ENCODE measurements around the gene SAMD15. TPM values are rescaled to one million over a fixed set of nuclear protein-coding genes. Genes with fewer than 3 reads are reported as not detected.

SAMD15 gene
- total and polyA plus RNA-seq, 2 donors (not counting 3 experiments of a cell fraction or from before 2014, with no cell fraction given) = 0.10 to 1.1 TPM

DNA sequence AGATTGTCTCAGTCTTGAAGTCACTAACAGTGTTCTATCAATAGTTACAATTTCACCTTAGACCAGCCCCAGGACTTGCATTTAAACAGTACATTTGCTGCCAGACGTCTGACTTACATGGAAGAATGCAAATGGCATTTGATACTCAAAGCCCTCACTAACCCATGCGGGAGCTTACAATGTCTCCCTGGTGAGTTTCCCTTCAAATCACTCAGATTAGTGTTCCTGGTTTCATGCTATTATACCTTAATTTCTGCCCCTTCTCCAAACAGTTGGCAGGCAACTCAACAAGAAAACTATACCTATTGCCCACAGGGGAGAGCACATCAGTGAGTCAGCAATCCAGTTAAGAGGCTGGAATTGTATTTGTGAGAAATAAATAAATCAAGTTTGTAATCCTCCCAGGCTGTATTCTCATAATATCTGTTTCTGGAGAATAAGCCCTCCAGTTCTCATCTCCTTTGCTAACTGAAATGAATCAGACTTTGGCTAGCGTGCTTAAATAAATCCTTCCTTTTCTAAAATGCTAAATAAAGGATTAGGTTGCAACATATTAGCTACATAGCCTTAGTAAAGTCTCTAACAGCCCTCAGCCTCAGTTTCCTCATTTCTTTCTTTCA is 32.7 kb upstream of the SAMD15 start:
- TF ChIP-seq, protein P1, sequence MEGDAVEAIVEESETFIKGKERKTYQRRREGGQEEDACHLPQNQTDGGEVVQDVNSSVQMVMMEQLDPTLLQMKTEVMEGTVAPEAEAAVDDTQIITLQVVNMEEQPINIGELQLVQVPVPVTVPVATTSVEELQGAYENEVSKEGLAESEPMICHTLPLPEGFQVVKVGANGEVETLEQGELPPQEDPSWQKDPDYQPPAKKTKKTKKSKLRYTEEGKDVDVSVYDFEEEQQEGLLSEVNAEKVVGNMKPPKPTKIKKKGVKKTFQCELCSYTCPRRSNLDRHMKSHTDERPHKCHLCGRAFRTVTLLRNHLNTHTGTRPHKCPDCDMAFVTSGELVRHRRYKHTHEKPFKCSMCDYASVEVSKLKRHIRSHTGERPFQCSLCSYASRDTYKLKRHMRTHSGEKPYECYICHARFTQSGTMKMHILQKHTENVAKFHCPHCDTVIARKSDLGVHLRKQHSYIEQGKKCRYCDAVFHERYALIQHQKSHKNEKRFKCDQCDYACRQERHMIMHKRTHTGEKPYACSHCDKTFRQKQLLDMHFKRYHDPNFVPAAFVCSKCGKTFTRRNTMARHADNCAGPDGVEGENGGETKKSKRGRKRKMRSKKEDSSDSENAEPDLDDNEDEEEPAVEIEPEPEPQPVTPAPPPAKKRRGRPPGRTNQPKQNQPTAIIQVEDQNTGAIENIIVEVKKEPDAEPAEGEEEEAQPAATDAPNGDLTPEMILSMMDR (IDR thresholded peaks at IDR 0.05; ENCODE audit: extremely low read depth in 1 of 2, insufficient read depth in 1 of 2, low read depth in 1 of 2, low read length in 2 of 2) = no peak
- no peak for TF ChIP-seq JUN (IDR thresholded peaks at IDR 0.05; ENCODE audit: borderline replicate concordance, insufficient read depth, insufficient read length, low read depth)
- TF ChIP-seq, protein P2, sequence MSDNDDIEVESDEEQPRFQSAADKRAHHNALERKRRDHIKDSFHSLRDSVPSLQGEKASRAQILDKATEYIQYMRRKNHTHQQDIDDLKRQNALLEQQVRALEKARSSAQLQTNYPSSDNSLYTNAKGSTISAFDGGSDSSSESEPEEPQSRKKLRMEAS (IDR thresholded peaks at IDR 0.05; ENCODE audit: insufficient read depth, insufficient read length) = no peak
- TF ChIP-seq POLR2A (IDR thresholded peaks at IDR 0.05; ENCODE audit: low read depth, low read length) = no peak
- TF ChIP-seq GATA2 (IDR thresholded peaks at IDR 0.05; ENCODE audit: insufficient read depth, insufficient read length, low read depth, low read length) = no peak
- Histone ChIP-seq H3K27ac (ENCODE audit: insufficient read depth, low read depth, low read length) (no peak overlapping the region), H4K20me1 (replicated peaks; ENCODE audit: control insufficient read depth, extremely low read depth, insufficient read depth, low read length) (no peaks in the 10 kb centered on the region), H3K9me1 (replicated peaks; ENCODE audit: control insufficient read depth, extremely low read depth, insufficient read depth, low read length) (no peaks in the 10 kb centered on the region), H3K9ac (replicated peaks; ENCODE audit: extremely low read depth, insufficient read depth, low read length) (no peak overlapping the region), H2AFZ (ENCODE audit: low read depth, low read length) (no peak overlapping the region), H3K27me3 (ENCODE audit: control insufficient read depth in 2 of 2, insufficient read depth in 2 of 2, low read length in 2 of 2) (no peaks in the 10 kb centered on the region), H3K79me2 (ENCODE audit: control insufficient read depth, insufficient read depth, low read length) (no peaks in the 10 kb centered on the region), H3K36me3 (ENCODE audit: control insufficient read depth in 2 of 2, extremely low read depth in 1 of 2, insufficient read depth in 2 of 2, low read length in 2 of 2) (peaks cover 0 to 3% of the 10 kb centered on the region in 2 experiments), H3K4me2 (ENCODE audit: insufficient read depth, low read length) (no peak overlapping the region), H3K4me3 (replicated peaks in 1 of 3; ENCODE audit: insufficient read depth in 1 of 3, low read depth in 1 of 3, low read length in 3 of 3) (no peak overlapping the region), H3K4me1 (ENCODE audit: control insufficient read depth, extremely low read depth, insufficient read depth, low read length) (no peaks in the 10 kb centered on the region), H3K9me3 (replicated peaks; ENCODE audit: control insufficient read depth, insufficient read depth, low read length) (no peaks in the 10 kb centered on the region)
- CTCF ChIA-PET = no interaction called here
- dilution Hi-C loops (cut with MboI; ENCODE audit: extremely low pct_ligation_motif_present, low sequenced_read_pairs) = no loop called here
- no peak for FAIRE-seq
- BruUV-seq (replicated peaks) = no TSS peak
- POLR2A ChIA-PET = no interaction called here
- no peak for DNase-seq (ENCODE audit: low read depth, low spot score)
- intact Hi-C loops (cut with micrococcal nuclease) = no loop called here

DNA sequence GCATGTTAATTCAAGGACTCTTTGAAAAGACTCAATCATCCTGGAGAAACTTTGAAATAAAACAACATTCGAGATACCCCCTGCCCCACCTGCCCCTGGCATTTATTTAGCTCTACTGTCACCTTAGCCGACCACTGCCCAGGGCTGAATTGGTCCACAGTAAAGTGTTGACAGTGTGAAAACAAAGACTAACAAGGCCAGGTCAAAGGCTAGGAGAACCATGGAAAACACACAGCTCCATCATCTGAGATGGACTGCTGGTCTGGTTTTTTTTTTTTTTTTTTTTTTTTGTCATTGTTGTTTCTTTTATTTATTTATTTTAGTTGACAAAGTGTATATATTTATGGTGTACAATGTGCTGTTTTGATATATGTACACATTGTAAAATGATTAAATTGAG is 30.7 kb upstream of the SAMD15 start:
- Histone ChIP-seq H3K9me1 (replicated peaks; ENCODE audit: control insufficient read depth, extremely low read depth, insufficient read depth, low read length) (no peaks in the 10 kb centered on the region), H3K4me1 (ENCODE audit: control insufficient read depth, extremely low read depth, insufficient read depth, low read length) (no peaks in the 10 kb centered on the region), H4K20me1 (replicated peaks; ENCODE audit: control insufficient read depth, extremely low read depth, insufficient read depth, low read length) (no peaks in the 10 kb centered on the region), H3K36me3 (ENCODE audit: control insufficient read depth in 2 of 2, extremely low read depth in 1 of 2, insufficient read depth in 2 of 2, low read length in 2 of 2) (peaks cover under 1 to 2% of the 10 kb centered on the region in 2 experiments), H3K9ac (replicated peaks; ENCODE audit: extremely low read depth, insufficient read depth, low read length) (no peak overlapping the region), H3K27ac (ENCODE audit: insufficient read depth, low read depth, low read length) (no peak overlapping the region), H3K27me3 (ENCODE audit: control insufficient read depth in 2 of 2, insufficient read depth in 2 of 2, low read length in 2 of 2) (no peaks in the 10 kb centered on the region), H3K79me2 (ENCODE audit: control insufficient read depth, insufficient read depth, low read length) (no peaks in the 10 kb centered on the region), H3K4me3 (replicated peaks in 1 of 3; ENCODE audit: insufficient read depth in 1 of 3, low read depth in 1 of 3, low read length in 3 of 3) (no peak overlapping the region), H3K9me3 (replicated peaks; ENCODE audit: control insufficient read depth, insufficient read depth, low read length) (no peaks in the 10 kb centered on the region), H2AFZ (ENCODE audit: low read depth, low read length) (no peak overlapping the region), H3K4me2 (ENCODE audit: insufficient read depth, low read length) (no peak overlapping the region)
- TF ChIP-seq MYC (IDR thresholded peaks at IDR 0.05; ENCODE audit: low read depth, low read length) (no peak), POLR2AphosphoS5 (IDR thresholded peaks at IDR 0.05; ENCODE audit: insufficient read depth, low read depth, low read length) (no peak), FOS (IDR thresholded peaks at IDR 0.05; ENCODE audit: borderline replicate concordance, insufficient read depth, low read length) (no peak), POLR2A (IDR thresholded peaks at IDR 0.05; ENCODE audit: low read depth, low read length) (no peak), JUN (IDR thresholded peaks at IDR 0.05; ENCODE audit: borderline replicate concordance, insufficient read depth, insufficient read length, low read depth) (no peak), GATA2 (IDR thresholded peaks at IDR 0.05; ENCODE audit: insufficient read depth, insufficient read length, low read depth, low read length) (no peak), EZH2 (IDR thresholded peaks at IDR 0.05; ENCODE audit: borderline replicate concordance, low read depth, low read length, severe bottlenecking) (no peak)
- TF ChIP-seq, protein P2 (IDR thresholded peaks at IDR 0.05; ENCODE audit: insufficient read depth, insufficient read length) = no peak
- TF ChIP-seq, protein P1 (IDR thresholded peaks at IDR 0.05; ENCODE audit: extremely low read depth in 1 of 2, insufficient read depth in 1 of 2, low read depth in 1 of 2, low read length in 2 of 2) = no peak
- intact Hi-C loops (cut with micrococcal nuclease) = no loop called here
- FAIRE-seq = no peak
- BruUV-seq (replicated peaks) = no TSS peak
- ChIA-PET POLR2A (interaction anchor here (0.6 kb wide), 1 partner anchor 979 kb away, joined by 3 read pairs; no protein-coding TSS in a partner anchor), CTCF (no interaction called here)
- dilution Hi-C loops (cut with MboI; ENCODE audit: extremely low pct_ligation_motif_present, low sequenced_read_pairs) = no loop called here
- no peak for DNase-seq (ENCODE audit: low read depth, low spot score)

Data from endothelial cell of umbilical vein (primary cell).